ENCODE results near the gene SERGEF. TPM values are rescaled to one million over a fixed set of nuclear protein-coding genes. Genes with fewer than 3 reads are reported as not detected.
A peak's percentile ranks its signal among the peaks of the same experiment; 100 is the strongest.

Gene SERGEF
- total RNA-seq, 6 experiments from 2014 or later: 8.4 to 19.5 (median 15.8) TPM

- TF ChIP-seq POLR2A (IDR thresholded peaks at IDR 0.05): no peak
- TF ChIP-seq CTCF (IDR thresholded peaks at IDR 0.05): no peak
- H3K27me3 ChIP-seq: no peaks in the 10 kb centered on the region
- DNase-seq (no peak), ATAC-seq (no peak)
- H3K4me1 ChIP-seq: peaks cover 0 to 10% (median 4%) of the 10 kb centered on the region in 4 donors
- WGBS (ENCODE audit: insufficient coverage, low coverage, low lambda C conversion rate, missing lambda C conversion rate): 100% methylated on average over 1 of the region's 3 CpGs
- H3K27ac ChIP-seq: no peak overlapping the region
- no peaks in the 10 kb centered on the region for H3K36me3 ChIP-seq
- intact Hi-C loops (cut with DNase I): no loop called here
- no peaks in the 10 kb centered on the region for H3K9me3 ChIP-seq
- H3K4me3 ChIP-seq: no peak overlapping the region
These were observed 237.9 kb downstream of the SERGEF start for GRCh38 chr11:17775035-17775348.

- Histone ChIP-seq H3K9me3 (no peaks in the 10 kb centered on the region), H3K36me3 (no peaks in the 10 kb centered on the region), H3K4me3 (no peak overlapping the region), H3K27ac (no peak overlapping the region), H3K27me3 (no peaks in the 10 kb centered on the region), H3K4me1 (peaks cover 0 to 13% (median 6%) of the 10 kb centered on the region in 4 donors)
- DNase-seq: peak in 1 of 3 donors; percentile 29
- intact Hi-C loops (cut with DNase I): no loop called here
- no peak for ATAC-seq
- no peak for TF ChIP-seq POLR2A (IDR thresholded peaks at IDR 0.05)
- no peak for TF ChIP-seq CTCF (IDR thresholded peaks at IDR 0.05)
- WGBS (ENCODE audit: insufficient coverage, low coverage, low lambda C conversion rate, missing lambda C conversion rate): 84% methylated on average over 10 of the region's 12 CpGs
These were observed 238.4 kb downstream of the SERGEF start for GRCh38 chr11:17774232-17775034.

GRCh38 chr11:17773674-17774073 is 239.2 kb downstream of the SERGEF start:
- H3K36me3 ChIP-seq: no peaks in the 10 kb centered on the region
- no peak overlapping the region for H3K4me3 ChIP-seq
- ATAC-seq (no peak), DNase-seq (no peak)
- H3K9me3 ChIP-seq: no peaks in the 10 kb centered on the region
- no peak overlapping the region for H3K27ac ChIP-seq
- no peaks in the 10 kb centered on the region for H3K27me3 ChIP-seq
- intact Hi-C loops (cut with DNase I): no loop called here
- peaks cover 0 to 13% (median 6%) of the 10 kb centered on the region in 4 donors for H3K4me1 ChIP-seq
- 90% methylated on average over 3 of the region's 6 CpGs for WGBS (ENCODE audit: insufficient coverage, low coverage, low lambda C conversion rate, missing lambda C conversion rate)
- TF ChIP-seq POLR2A (IDR thresholded peaks at IDR 0.05) (no peak), CTCF (IDR thresholded peaks at IDR 0.05) (no peak)

- 91% methylated on average over 10 of the region's 31 CpGs for WGBS (ENCODE audit: insufficient coverage, low coverage, low lambda C conversion rate, missing lambda C conversion rate)
- no peak for TF ChIP-seq POLR2A (IDR thresholded peaks at IDR 0.05)
- no peak for TF ChIP-seq CTCF (IDR thresholded peaks at IDR 0.05)
- H3K36me3 ChIP-seq: no peaks in the 10 kb centered on the region
- H3K4me3 ChIP-seq: no peak overlapping the region
- intact Hi-C loops (cut with DNase I): no loop called here
- no peak for ATAC-seq
- H3K27ac ChIP-seq: no peak overlapping the region
- no peaks in the 10 kb centered on the region for H3K27me3 ChIP-seq
- no peaks in the 10 kb centered on the region for H3K9me3 ChIP-seq
- peaks cover 0 to 13% (median 6%) of the 10 kb centered on the region in 4 donors for H3K4me1 ChIP-seq
- DNase-seq: peak in 1 of 3 donors; percentile 38
These were observed 239.9 kb downstream of the SERGEF start for GRCh38 chr11:17772704-17773600.
